CD4-positive, alpha-beta T cell treated with Interleukin-17A for 1 hour (primary cell): ENCODE data around the gene TLCD5.
A peak's percentile ranks its signal among the peaks of the same experiment; 100 is the strongest.

ENCODE experiments used
- DNase-seq: peaks from one replicate; pipeline ENCODE4 v3.0.0-alpha.2; 2020

The TLCD5 gene

GRCh38 chr11:120338107-120338933 lies 13.2 kb downstream of the TLCD5 start:
- no peak for DNase-seq

GRCh38 chr11:120339394-120339890 lies 14.3 kb downstream of the TLCD5 start:
- DNase-seq = no peak

GRCh38 chr11:120340529-120340928 lies 15.4 kb downstream of the TLCD5 start:
- no peak for DNase-seq

- no peak for DNase-seq
Measured at GRCh38 chr11:120342226-120342625, 17.1 kb downstream of the TLCD5 start.

GRCh38 chr11:120342678-120343077 lies 17.6 kb downstream of the TLCD5 start:
- DNase-seq = no peak

GRCh38 chr11:120343429-120343828 lies 18.3 kb downstream of the TLCD5 start:
- DNase-seq = no peak

- DNase-seq = peak; percentile 83
Measured at GRCh38 chr11:120344302-120345004, 19.4 kb downstream of the TLCD5 start.

- DNase-seq = no peak
Measured at GRCh38 chr11:120346233-120346632, 21.1 kb downstream of the TLCD5 start.

- no peak for DNase-seq
Measured at GRCh38 chr11:120350637-120351036, 25.5 kb downstream of the TLCD5 start.

- no peak for DNase-seq
Measured at GRCh38 chr11:120352405-120352804, 27.3 kb downstream of the TLCD5 start.

GRCh38 chr11:120354068-120354467 lies 29.0 kb downstream of the TLCD5 start:
- DNase-seq = no peak

- DNase-seq = no peak
Measured at GRCh38 chr11:120354779-120355178, 29.7 kb downstream of the TLCD5 start.

GRCh38 chr11:120357620-120358019 lies 32.5 kb downstream of the TLCD5 start:
- DNase-seq = no peak

GRCh38 chr11:120358729-120359128 lies 33.6 kb downstream of the TLCD5 start:
- no peak for DNase-seq

GRCh38 chr11:120363436-120363835 lies 38.3 kb downstream of the TLCD5 start:
- no peak for DNase-seq

- DNase-seq = no peak
Measured at GRCh38 chr11:120365512-120365911, 40.4 kb downstream of the TLCD5 start.

- no peak for DNase-seq
Measured at GRCh38 chr11:120372296-120372695, 47.2 kb downstream of the TLCD5 start.

- DNase-seq = no peak
Measured at GRCh38 chr11:120375076-120375475, 50.0 kb downstream of the TLCD5 start.

- no peak for DNase-seq
Measured at GRCh38 chr11:120376547-120377182, 51.6 kb downstream of the TLCD5 start.

- DNase-seq = no peak
Measured at GRCh38 chr11:120378474-120378873, 53.4 kb downstream of the TLCD5 start.

- DNase-seq = no peak
Measured at GRCh38 chr11:120381401-120381800, 56.3 kb downstream of the TLCD5 start.
